ELF-1 (cell line): ENCODE measurements around the gene APPL2.
"Not testable (repeated sequence)": the region's sequence is repeated elsewhere in the genome, so short reads cannot be mapped to it uniquely, and the experiment has no call there.

Experiments
- DNase-seq: peaks from one replicate; pipeline ENCODE4 v3.0.0-alpha.2; 2016; ENCODE audit warnings: low read depth, low spot score

APPL2 gene

GRCh38 chr12:105256921-105257320 lies 20.9 kb upstream of the APPL2 start:
- no peak for DNase-seq

- DNase-seq, result not testable (repeated sequence)
These were observed 20.5 kb upstream of the APPL2 start for GRCh38 chr12:105256431-105256830.

DNA sequence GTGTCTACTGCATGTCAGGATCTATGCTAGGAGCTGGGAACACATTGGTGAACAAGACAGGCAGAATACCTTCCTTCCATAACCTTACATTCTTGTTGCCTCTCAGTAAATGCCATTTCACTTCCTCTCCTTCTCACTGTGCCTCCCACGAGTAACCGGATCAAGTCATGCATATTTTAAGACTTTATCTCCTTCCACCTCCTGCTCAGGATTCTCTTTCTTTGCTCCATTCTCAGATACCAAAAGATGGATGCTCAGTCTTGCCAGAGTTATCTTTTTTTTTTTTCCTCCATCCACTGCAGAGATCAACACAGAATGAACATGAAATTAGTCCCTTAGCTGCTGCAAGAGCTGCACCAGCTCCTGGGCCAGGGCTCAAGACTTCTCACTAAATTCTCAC lies 20.0 kb upstream of the APPL2 start:
- DNase-seq, result no peak

DNA sequence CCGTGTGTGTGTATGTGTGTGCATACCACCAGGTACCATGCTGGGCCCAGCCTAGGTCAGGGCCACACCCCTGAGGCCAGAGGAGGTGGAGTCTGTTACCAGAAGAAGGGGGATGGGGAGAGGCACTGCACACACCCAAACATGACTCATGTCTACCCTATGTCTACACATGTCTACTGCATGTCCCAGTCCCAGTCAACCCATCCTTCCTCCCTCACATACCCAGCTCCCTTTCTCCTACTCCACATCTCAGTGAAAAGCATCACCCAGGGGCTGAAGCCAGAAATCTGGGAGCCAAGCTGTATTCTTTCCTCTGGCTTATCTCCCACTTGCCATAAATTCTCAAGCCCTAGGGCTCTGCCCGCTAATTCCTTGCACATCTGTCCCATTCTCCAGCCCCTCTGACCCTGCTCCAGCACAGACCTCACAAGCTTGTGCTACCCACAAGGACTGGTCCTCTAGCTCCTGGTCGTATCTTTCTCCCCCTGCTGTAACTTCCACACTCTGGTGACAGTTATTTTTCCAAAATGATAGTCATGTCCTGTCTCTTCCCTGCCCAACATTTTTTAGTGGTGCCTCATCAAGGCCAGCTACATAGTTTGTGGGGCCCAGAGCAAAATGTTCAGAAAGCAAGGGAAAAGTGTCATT lies 18.0 kb upstream of the APPL2 start:
- no peak for DNase-seq

DNA sequence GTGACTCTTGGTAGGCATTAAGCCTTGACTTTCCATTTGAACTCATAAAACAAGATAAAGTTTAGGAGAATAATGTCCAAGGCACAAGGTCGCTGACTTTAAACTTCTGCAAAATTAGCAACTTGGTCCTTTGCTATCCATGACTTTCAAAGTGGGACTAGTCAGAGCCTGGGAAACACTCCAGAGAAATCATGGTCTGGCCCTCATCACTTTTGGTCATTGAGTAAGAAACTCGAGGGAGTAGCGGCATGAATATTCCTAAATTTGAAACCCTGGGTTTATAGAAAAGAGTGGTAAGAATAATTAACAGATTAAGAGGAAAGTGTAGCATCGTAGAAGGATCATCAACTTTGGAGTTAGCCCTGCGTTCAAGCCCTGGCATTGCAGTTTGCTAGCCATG lies 16.9 kb upstream of the APPL2 start:
- no peak for DNase-seq

DNA sequence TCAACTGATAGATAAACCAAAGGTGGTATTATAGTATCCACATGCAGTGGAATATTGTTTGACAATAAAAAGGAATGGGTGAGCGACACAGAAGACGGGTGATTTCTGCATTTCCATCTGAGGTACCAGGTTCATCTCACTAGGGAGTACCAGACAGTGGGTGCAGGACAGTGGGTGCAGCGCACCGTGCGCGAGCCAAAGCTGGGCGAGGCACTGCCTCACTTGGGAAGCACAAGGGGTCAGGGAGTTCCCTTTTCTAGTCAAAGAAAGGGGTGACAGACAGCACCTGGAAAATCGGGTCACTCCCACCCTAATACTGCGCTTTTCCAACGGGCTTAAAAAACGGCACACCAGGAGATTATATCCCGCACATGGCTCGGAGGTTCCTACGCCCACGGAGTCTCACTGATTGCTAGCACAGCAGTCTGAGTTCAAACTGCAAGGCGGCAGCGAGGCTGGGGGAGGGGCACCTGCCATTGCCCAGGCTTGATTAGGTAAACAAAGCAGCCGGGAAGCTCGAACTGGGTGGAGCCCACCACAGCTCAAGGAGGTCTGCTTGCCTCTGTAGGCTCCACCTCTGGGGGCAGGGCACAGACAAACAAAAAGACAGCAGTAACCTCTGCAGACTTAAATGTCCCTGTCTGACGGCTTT lies 9.9 kb upstream of the APPL2 start:
- DNase-seq, result not testable (repeated sequence)

- no peak for DNase-seq
These were observed 9.3 kb upstream of the APPL2 start for GRCh38 chr12:105245291-105245690.

GRCh38 chr12:105240228-105240627 lies 4.3 kb upstream of the APPL2 start:
- no peak for DNase-seq

- no peak for DNase-seq
These were observed 3.3 kb upstream of the APPL2 start for GRCh38 chr12:105239304-105239703.

DNA sequence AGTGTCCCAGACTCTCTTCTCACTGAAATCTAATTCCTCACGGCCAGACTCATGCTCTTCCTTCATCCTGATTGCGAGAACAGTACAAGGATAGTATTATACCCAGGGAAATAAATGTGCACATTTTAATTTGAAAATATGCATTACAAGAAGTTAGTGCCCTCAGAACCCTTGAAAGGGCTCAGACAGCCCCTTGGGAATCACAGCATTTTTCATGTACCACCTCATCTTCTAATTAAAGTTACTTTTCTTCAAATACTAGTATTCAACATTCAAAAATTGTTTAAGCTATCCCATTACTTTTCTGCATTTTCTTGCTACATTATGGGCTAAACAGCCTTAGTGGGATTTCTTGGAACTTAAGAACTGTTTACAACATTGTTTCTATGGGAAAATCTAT lies 1.7 kb upstream of the APPL2 start:
- DNase-seq, result no peak

- DNase-seq, result no peak
These were observed 668 bp downstream of the APPL2 start for GRCh38 chr12:105235281-105235731.

DNA sequence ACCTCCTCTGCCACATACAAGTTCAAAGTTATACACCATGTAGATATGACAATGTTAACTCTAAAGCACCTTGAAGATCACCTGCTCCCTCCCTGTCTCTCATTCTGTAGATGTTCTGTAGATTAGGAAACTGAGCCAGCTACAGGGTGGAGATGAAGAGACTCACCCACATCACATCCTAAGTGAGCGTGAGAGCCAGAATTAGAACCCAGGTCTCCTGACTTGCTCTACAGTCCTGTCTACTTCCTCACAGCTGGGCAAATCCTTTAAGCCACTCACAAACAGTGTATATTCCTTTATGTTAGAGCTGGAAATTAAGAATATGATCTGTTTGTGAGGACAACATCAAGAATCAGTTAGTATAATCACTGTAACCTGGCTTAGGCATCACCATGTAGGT lies 1.8 kb downstream of the APPL2 start:
- DNase-seq, result no peak

DNA sequence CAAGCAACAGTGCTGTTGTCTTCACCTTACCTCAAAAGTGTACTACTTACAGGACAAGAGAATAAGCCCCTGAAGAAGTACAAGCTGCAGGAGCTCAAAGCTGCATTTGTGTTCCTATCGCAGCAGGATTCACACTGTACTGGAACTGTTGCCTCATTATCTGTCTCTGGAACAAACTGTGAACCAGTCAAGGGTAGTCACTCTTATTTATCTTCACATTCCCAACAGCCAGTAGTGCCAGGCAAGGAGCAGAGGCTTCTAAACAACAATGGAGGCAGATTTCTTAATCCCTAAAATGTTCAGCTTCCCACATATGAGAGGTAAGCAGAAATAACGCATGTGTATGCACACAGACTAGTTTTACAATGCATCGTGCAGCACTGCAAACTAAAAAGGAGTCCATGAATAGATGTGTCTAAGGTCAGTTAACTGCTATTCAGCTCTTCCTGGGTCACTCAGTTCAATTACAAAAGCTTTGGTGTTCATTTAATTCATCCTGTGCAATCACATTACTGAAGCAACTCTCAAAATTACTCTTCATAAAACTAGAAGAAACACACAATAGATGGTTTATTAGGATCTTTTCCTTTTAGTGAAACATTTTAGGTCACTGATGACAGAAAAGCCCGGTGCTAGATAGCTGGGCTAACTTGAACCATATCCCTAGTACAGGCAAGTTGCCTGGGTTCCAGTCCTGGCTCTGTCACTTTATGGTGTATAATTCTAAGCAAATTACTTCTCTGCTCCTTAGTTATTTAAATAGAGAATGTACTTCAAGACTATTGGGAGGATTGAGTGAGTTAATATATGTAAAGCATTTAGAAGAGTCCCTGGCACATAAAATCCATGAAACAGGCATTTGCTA lies 2.7 kb downstream of the APPL2 start:
- DNase-seq, result no peak

- DNase-seq, result peak; percentile 14
These were observed 4.6 kb downstream of the APPL2 start for GRCh38 chr12:105231396-105231795.

- no peak for DNase-seq
These were observed 6.6 kb downstream of the APPL2 start for GRCh38 chr12:105229371-105229770.

GRCh38 chr12:105228966-105229365 lies 7.0 kb downstream of the APPL2 start:
- DNase-seq, result no peak

GRCh38 chr12:105228494-105228893 lies 7.5 kb downstream of the APPL2 start:
- DNase-seq, result no peak

- no peak for DNase-seq
These were observed 8.1 kb downstream of the APPL2 start for GRCh38 chr12:105227879-105228278.

GRCh38 chr12:105226219-105226618 lies 9.8 kb downstream of the APPL2 start:
- no peak for DNase-seq

- DNase-seq, result no peak
These were observed 10.4 kb downstream of the APPL2 start for GRCh38 chr12:105225505-105226015.

- no peak for DNase-seq
These were observed 11.6 kb downstream of the APPL2 start for GRCh38 chr12:105224399-105224798.

- no peak for DNase-seq
These were observed 12.1 kb downstream of the APPL2 start for GRCh38 chr12:105223884-105224283.
